Nephron (organoid): ENCODE measurements around the gene MYO3A.

ENCODE experiments used
- H3K27ac Mint-ChIP-seq, 3 experiments: 2 replicates each; pipeline ENCODE4 v1.8.0; 2020; ENCODE audit warnings: mixed read lengths in 3 of 3, mild to moderate bottlenecking in 2 of 3, moderate library complexity in 1 of 3
- H3K27me3 Mint-ChIP-seq: 2 replicates; pipeline ENCODE4 v1.8.0; 2021; ENCODE audit warnings: low read depth, mild to moderate bottlenecking, moderate library complexity, mixed read lengths
- H3K36me3 Mint-ChIP-seq: 2 replicates; pipeline ENCODE4 v1.8.0; 2020; ENCODE audit warnings: low read depth, mixed read lengths
- H3K4me1 Mint-ChIP-seq: 2 replicates; pipeline ENCODE4 v1.8.0; 2020; ENCODE audit warnings: mixed read lengths
- H3K4me3 Mint-ChIP-seq, 3 experiments: 2 replicates each; pipeline ENCODE4 v1.8.0; 2020; ENCODE audit warnings: mild to moderate bottlenecking in 3 of 3, mixed read lengths in 3 of 3, moderate library complexity in 2 of 3
- H3K9me3 Mint-ChIP-seq: 2 replicates; pipeline ENCODE4 v1.8.0; 2020; ENCODE audit warnings: mixed read lengths
- TF ChIP-seq, protein P1 (sequence below), 3 experiments: fragments of 200-600 bp; sonication (generic); IDR thresholded peaks; one replicate each; pipeline ENCODE4 v1.5.0; 2021; ENCODE audit warnings: antibody characterized with exemption in 3 of 3; ENCODE audit not compliant: unreplicated experiment in 3 of 3

The MYO3A gene

DNA sequence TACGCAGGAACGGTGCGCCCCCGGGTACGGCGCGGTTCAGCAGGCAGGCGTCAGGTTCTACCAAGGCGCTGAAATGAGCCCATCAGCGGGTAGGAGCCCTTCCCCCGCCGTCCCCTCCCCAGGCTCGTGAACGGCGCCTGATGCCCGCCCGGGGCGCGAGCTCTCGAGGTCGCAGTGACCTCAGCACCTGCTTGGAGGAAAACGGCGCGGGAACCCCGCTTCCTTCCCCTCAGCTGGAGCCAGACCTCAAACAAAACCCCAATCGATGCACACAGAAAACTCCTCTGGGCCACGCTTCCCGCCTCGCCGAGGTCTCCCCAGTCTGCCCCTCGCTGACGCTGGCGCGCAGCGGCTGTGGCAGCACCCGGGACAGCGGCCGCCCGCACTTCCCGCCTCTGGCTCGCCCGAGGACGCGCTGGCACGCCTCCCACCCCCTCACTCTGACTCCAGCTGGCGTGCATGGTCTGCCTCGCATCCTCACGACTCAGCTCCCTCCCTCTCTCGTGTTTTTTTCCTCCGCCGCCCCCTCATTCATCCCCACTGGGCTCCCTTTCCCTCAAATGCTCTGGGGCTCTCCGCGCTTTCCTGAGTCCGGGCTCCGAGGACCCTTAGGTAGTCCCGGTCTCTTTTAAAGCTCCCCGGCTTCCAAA, 282.0 kb downstream of the MYO3A start:
- no peaks in the 10 kb centered on the region for H3K36me3 Mint-ChIP-seq
- peaks cover 29% of the 10 kb centered on the region for H3K4me1 Mint-ChIP-seq
- no peak overlapping the region for H3K27ac Mint-ChIP-seq
- peaks cover 4% of the 10 kb centered on the region for H3K9me3 Mint-ChIP-seq
- peaks cover 32% of the 10 kb centered on the region for H3K27me3 Mint-ChIP-seq
- H3K4me3 Mint-ChIP-seq, result peak overlapping the region; percentile 51 to 73 (median 62)
- TF ChIP-seq, protein P1, sequence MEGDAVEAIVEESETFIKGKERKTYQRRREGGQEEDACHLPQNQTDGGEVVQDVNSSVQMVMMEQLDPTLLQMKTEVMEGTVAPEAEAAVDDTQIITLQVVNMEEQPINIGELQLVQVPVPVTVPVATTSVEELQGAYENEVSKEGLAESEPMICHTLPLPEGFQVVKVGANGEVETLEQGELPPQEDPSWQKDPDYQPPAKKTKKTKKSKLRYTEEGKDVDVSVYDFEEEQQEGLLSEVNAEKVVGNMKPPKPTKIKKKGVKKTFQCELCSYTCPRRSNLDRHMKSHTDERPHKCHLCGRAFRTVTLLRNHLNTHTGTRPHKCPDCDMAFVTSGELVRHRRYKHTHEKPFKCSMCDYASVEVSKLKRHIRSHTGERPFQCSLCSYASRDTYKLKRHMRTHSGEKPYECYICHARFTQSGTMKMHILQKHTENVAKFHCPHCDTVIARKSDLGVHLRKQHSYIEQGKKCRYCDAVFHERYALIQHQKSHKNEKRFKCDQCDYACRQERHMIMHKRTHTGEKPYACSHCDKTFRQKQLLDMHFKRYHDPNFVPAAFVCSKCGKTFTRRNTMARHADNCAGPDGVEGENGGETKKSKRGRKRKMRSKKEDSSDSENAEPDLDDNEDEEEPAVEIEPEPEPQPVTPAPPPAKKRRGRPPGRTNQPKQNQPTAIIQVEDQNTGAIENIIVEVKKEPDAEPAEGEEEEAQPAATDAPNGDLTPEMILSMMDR (IDR thresholded peaks at IDR 0.05; ENCODE audit: unreplicated experiment in 3 of 3), result no peak

DNA sequence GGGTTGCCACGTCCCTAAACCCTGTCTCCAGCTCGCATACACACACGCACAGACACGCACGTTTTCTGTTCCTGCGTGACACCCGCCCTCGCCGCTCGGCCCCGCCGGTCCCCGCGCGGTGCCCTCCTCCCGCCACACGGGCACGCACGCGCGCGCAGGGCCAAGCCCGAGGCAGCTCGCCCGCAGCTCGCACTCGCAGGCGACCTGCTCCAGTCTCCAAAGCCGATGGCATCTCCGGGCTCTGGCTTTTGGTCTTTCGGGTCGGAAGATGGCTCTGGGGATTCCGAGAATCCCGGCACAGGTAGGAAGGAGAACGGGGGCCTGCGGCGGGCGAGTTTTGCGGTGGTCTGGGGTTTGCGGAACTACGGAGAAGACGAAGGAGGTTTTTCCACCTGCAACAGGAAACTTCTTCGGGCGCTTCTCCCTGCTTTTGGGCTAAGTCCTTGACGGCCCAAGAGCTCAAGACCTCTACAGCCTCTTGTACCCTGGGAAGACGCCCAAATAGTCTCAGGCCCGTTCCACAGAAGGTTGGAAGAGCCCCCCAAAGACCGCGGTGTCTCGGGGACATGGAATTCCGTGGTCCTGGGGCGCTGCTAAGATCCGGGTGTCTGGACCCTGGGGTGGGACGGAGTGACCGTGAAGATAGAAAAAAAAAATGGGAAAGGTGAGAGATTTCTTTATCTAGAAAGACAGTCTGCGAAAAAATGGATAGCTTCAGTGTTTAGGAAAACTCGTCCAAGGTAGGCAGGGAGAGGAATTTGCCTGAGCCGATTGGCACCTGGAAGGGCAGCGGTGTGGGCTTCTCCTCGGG, 282.8 kb downstream of the MYO3A start, which contains the start of gene GAD2:
TSS of gene GAD2 (plus strand) at position 190 of the 811 bp plus-strand sequence. CDS start at position 226, 36 bp downstream.
- H3K27me3 Mint-ChIP-seq, result peaks cover 39% of the 10 kb centered on the region
- peaks cover 29% of the 10 kb centered on the region for H3K4me1 Mint-ChIP-seq
- TF ChIP-seq, protein P1 (IDR thresholded peaks at IDR 0.05; ENCODE audit: unreplicated experiment in 3 of 3), result no peak
- H3K27ac Mint-ChIP-seq, result no peak within 1 kb of the TSS
- peaks cover 4% of the 10 kb centered on the region for H3K9me3 Mint-ChIP-seq
- H3K36me3 Mint-ChIP-seq, result no peaks in the 10 kb centered on the region
- H3K4me3 Mint-ChIP-seq, result peak within 1 kb of the TSS; percentile 61 to 73 (median 62)

DNA sequence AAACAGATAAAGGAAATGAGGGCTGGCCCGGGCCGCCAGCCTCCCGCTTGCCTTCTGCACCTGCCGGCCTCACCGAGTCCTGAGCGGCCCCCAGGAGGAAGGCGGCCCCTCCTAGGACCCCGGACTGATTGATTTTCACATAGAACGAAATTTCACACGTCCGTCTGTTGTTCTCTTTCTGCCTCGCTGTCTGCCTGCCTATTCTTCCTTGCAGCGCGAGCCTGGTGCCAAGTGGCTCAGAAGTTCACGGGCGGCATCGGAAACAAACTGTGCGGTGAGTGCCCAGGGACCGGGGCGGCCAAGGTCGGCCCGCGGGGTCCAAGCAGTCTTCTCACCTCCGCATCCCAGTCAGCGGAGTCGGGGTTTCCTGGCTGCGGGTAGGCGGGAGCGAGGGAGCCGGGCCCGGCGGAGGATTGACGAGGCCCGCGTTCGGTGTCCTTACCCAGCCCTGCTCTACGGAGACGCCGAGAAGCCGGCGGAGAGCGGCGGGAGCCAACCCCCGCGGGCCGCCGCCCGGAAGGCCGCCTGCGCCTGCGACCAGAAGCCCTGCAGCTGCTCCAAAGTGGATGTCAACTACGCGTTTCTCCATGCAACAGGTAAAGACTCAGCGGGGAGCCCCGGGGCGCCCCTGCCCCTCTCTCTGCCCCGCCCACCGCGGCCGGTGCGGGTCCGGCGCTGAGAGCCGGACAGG, 283.5 kb downstream of the MYO3A start:
- no peak overlapping the region for H3K27ac Mint-ChIP-seq
- TF ChIP-seq, protein P1 (IDR thresholded peaks at IDR 0.05; ENCODE audit: unreplicated experiment in 3 of 3), result no peak

DNA sequence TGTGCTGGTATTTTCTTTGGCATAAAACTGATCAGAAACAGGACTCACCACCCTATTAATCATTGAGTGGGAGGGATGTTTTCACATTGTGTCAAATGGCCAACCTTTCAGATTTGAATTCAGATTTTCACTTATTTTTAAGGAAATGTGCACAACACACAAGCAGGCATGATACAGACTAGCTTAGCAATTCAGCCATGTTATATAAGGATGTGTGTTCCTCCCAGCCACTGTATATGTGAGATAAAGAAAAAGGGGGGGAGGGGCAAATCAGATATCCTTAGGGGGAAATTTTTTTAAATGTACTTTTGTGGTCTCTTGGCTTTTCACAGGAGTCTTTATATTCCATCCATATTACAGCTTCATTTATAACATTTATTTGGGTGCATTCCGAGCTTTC, 285.6 kb downstream of the MYO3A start:
- peaks cover 68% of the 10 kb centered on the region for H3K27me3 Mint-ChIP-seq
- H3K36me3 Mint-ChIP-seq, result no peaks in the 10 kb centered on the region
- peaks cover 29% of the 10 kb centered on the region for H3K4me1 Mint-ChIP-seq
- no peak overlapping the region for H3K27ac Mint-ChIP-seq
- H3K9me3 Mint-ChIP-seq, result peaks cover 4% of the 10 kb centered on the region
- no peak overlapping the region for H3K4me3 Mint-ChIP-seq
- TF ChIP-seq, protein P1 (IDR thresholded peaks at IDR 0.05; ENCODE audit: unreplicated experiment in 3 of 3), result no peak

More for the DNA sequence above, 283.5 kb downstream of the MYO3A start:
- H3K9me3 Mint-ChIP-seq, result peaks cover 4% of the 10 kb centered on the region
- H3K27me3 Mint-ChIP-seq, result peaks cover 47% of the 10 kb centered on the region
- H3K4me1 Mint-ChIP-seq, result peaks cover 29% of the 10 kb centered on the region
- peak overlapping the region; percentile 55 to 73 (median 60) for H3K4me3 Mint-ChIP-seq
- no peaks in the 10 kb centered on the region for H3K36me3 Mint-ChIP-seq

DNA sequence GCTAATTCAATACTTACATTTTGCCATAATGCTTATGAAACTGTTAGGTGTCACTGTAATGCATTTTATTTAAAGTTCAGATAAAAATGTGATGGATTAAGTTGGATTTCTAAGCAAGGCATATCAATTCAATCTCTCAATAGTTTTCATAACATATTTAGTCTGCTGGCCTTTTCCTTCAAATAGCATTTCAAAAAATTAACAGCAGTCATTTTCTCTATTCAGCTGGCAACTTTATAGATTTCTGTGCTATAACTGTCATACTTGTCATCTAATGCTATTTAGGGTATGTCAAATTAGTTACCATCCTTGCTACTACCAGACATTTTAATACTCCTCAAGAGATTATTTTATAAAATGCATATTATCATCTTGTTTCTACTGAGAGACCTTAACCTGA, 286.9 kb downstream of the MYO3A start:
- TF ChIP-seq, protein P1 (IDR thresholded peaks at IDR 0.05; ENCODE audit: unreplicated experiment in 3 of 3), result no peak
- H3K4me3 Mint-ChIP-seq, result no peak overlapping the region
- peaks cover 22% of the 10 kb centered on the region for H3K4me1 Mint-ChIP-seq
- no peak overlapping the region for H3K27ac Mint-ChIP-seq
- H3K36me3 Mint-ChIP-seq, result no peaks in the 10 kb centered on the region
- H3K27me3 Mint-ChIP-seq, result peaks cover 78% of the 10 kb centered on the region
- H3K9me3 Mint-ChIP-seq, result peaks cover 4% of the 10 kb centered on the region
